GM21619 (cell line): ENCODE results near the gene RFK.

Source experiments
- ATAC-seq: cut with Tn5 transposase; IDR thresholded peaks from one replicate; pipeline ENCODE4 v1.9.1; 2021; ENCODE audit not compliant: unreplicated experiment

Gene RFK

DNA sequence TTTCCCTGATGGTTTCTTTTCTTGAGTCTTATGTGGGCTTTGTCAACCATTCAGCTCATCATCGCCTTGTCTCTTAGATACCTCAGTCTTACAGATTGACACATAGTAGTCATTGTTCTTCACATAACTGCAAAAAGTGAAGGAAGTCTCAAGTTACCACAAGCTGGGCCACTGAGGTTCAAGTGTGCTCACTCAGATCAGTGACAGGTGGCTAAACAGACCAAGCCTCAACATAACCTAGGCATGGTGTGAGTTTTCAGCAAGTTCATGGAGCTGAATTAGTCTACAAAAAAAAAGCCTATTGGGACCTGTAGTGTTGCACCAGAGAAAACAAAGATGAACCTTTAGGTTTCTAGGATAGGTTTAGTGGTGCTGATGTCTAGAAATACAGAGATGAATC is 58.2 kb downstream of the RFK start:
- no peak for ATAC-seq
